ENCODE measurements around the gene PIANP. TPM values are rescaled to one million over a fixed set of nuclear protein-coding genes. Genes with fewer than 3 reads are reported as not detected.
"Not testable (repeated sequence)": the region's sequence is repeated elsewhere in the genome, so short reads cannot be mapped to it uniquely, and the experiment has no call there.

Gene PIANP
- total RNA-seq, 2 experiments from 2014 or later = 0.98 to 15.2 TPM

DNA sequence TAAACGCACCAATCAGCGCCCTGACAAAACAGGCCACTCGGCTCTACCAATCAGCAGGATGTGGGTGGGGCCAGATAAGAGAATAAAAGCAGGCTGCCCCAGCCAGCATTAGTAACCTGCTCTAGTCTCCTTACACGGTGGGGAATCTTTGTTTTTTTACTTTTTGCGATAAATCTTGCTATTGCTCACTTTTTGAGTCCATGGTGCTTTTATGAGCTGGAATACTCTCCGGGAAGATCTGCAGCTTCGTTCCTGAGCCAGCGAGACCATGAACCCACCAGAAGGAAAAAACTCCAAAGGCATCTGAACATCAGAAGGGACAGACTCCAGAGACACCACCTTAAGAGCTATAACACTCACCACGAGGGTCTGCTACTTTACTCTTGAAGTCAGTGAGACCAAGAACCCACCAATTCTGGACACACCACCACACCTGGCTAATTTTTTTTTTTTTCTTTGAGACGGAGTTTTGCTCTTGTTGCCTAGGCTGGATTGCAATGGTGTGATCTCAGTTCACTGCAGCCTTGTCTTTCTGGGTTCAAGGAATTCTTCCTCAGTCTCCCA, 16.3 kb upstream of the PIANP start:
- Histone ChIP-seq H3K4me1 (ENCODE audit: insufficient read depth, low read length, poor library complexity, severe bottlenecking) (peaks cover 27% of the 10 kb centered on the region), H3K4me2 (ENCODE audit: low read length) (no peak overlapping the region), H3K36me3 (ENCODE audit: insufficient read depth, low read length) (no peaks in the 10 kb centered on the region), H3K9me3 (ENCODE audit: low read length) (no peaks in the 10 kb centered on the region), H2AFZ (ENCODE audit: low read length) (no peak overlapping the region), H3K27ac (ENCODE audit: low read depth, low read length, poor library complexity, severe bottlenecking) (no peak overlapping the region), H3K9me2 (ENCODE audit: insufficient read depth, low read length) (no peaks in the 10 kb centered on the region), H4K20me1 (ENCODE audit: insufficient read depth, low read length) (no peaks in the 10 kb centered on the region), H3K4me3 (ENCODE audit: low read depth, low read length, poor library complexity, severe bottlenecking) (no peak overlapping the region), H3K79me2 (ENCODE audit: insufficient read depth, low read depth, low read length) (no peaks in the 10 kb centered on the region)
- DNase-seq (ENCODE audit: low spot score) = no peak
- intact Hi-C loops (cut with micrococcal nuclease; ENCODE audit: unreplicated experiment) = no loop called here
- TF ChIP-seq EZH2phosphoT487 (IDR thresholded peaks at IDR 0.05; ENCODE audit: borderline replicate concordance, low read depth, low read length) = no peak
- TF ChIP-seq, protein P1, sequence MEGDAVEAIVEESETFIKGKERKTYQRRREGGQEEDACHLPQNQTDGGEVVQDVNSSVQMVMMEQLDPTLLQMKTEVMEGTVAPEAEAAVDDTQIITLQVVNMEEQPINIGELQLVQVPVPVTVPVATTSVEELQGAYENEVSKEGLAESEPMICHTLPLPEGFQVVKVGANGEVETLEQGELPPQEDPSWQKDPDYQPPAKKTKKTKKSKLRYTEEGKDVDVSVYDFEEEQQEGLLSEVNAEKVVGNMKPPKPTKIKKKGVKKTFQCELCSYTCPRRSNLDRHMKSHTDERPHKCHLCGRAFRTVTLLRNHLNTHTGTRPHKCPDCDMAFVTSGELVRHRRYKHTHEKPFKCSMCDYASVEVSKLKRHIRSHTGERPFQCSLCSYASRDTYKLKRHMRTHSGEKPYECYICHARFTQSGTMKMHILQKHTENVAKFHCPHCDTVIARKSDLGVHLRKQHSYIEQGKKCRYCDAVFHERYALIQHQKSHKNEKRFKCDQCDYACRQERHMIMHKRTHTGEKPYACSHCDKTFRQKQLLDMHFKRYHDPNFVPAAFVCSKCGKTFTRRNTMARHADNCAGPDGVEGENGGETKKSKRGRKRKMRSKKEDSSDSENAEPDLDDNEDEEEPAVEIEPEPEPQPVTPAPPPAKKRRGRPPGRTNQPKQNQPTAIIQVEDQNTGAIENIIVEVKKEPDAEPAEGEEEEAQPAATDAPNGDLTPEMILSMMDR (conservative IDR thresholded peaks at IDR 0.05; ENCODE audit: low read length) = no peak
- ChIA-PET POLR2A (interaction anchor here (0.6 to 0.7 kb wide), 2 partner anchors 86 to 106 kb away, joined by 4 read pairs; no protein-coding TSS in a partner anchor), CTCF (ENCODE audit: unreplicated experiment) (no interaction called here)
- TSS peak; percentile 97 for BruUV-seq (replicated peaks)

DNA sequence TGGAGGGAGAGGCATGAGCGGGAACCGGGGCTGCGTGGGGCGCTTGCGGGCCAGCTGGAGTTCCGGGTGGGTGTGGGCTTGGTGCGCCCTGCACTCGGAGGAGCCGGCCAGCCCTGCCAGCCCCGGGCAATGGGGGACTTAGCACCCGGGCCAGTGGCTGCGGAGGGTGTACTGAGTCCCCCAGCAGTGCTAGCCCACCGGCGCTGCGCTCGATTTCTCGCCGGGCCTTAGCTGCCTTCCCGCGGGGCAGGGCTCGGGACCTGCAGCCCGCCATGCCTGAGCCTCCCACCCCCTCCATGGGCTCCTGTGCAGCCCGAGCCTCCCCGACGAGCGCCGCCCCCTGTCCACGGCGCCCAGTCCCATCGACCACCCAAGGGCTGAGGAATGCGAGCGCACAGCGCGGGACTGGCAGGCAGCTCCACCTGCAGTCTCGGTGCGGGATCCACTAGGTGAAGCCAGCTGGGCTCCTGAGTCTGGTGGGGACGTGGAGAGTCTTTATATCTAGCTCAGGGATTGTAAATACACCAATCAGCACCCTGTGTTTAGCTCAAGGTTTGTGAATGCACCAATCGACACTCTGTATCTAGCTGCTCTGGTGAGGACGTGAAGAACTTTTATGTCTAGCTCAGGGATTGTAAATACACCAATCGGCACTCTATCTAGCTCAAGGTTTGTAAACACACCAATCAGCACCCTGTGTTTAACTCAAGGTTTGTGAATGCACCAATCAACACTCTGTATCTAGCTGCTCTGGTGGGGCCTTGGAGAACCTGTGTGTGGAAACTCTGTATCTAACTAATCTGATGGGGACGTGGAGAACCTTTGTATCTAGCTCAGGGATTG, 15.6 kb upstream of the PIANP start:
- H3K79me2 ChIP-seq (ENCODE audit: insufficient read depth, low read depth, low read length); BruUV-seq (replicated peaks); H3K9me2 ChIP-seq (ENCODE audit: insufficient read depth, low read length); H2AFZ ChIP-seq (ENCODE audit: low read length); H3K4me3 ChIP-seq (ENCODE audit: low read depth, low read length, poor library complexity, severe bottlenecking); intact Hi-C loops (cut with micrococcal nuclease; ENCODE audit: unreplicated experiment); H3K36me3 ChIP-seq (ENCODE audit: insufficient read depth, low read length); H3K4me2 ChIP-seq (ENCODE audit: low read length); POLR2A ChIA-PET; H3K9me3 ChIP-seq (ENCODE audit: low read length); H4K20me1 ChIP-seq (ENCODE audit: insufficient read depth, low read length); CTCF ChIA-PET (ENCODE audit: unreplicated experiment); H3K27ac ChIP-seq (ENCODE audit: low read depth, low read length, poor library complexity, severe bottlenecking); DNase-seq (ENCODE audit: low spot score): not testable (repeated sequence)
- H3K4me1 ChIP-seq (ENCODE audit: insufficient read depth, low read length, poor library complexity, severe bottlenecking) = peaks cover 21% of the 10 kb centered on the region

- no peak for DNase-seq (ENCODE audit: low spot score)
- H3K9me2 ChIP-seq (ENCODE audit: insufficient read depth, low read length) = no peaks in the 10 kb centered on the region
- H3K79me2 ChIP-seq (ENCODE audit: insufficient read depth, low read depth, low read length) = no peaks in the 10 kb centered on the region
- TF ChIP-seq, protein P1 (conservative IDR thresholded peaks at IDR 0.05; ENCODE audit: low read length) = no peak
- no peak for TF ChIP-seq EZH2phosphoT487 (IDR thresholded peaks at IDR 0.05; ENCODE audit: borderline replicate concordance, low read depth, low read length)
- POLR2A ChIA-PET = interaction anchor here (0.8 to 2.0 kb wide), 2 partner anchors 15 to 128 kb away, joined by 3 to 7 read pairs; partner anchors contain the start of gene COPS7A
- H3K9me3 ChIP-seq (ENCODE audit: low read length) = no peaks in the 10 kb centered on the region
- no peak overlapping the region for H2AFZ ChIP-seq (ENCODE audit: low read length)
- H3K27ac ChIP-seq (ENCODE audit: low read depth, low read length, poor library complexity, severe bottlenecking) = no peak overlapping the region
- CTCF ChIA-PET (ENCODE audit: unreplicated experiment) = interaction anchor here (0.7 kb wide), 1 partner anchor 94 kb away, joined by 3 read pairs; no protein-coding TSS in a partner anchor
- no peak overlapping the region for H3K4me3 ChIP-seq (ENCODE audit: low read depth, low read length, poor library complexity, severe bottlenecking)
- H3K36me3 ChIP-seq (ENCODE audit: insufficient read depth, low read length) = no peaks in the 10 kb centered on the region
- H3K4me2 ChIP-seq (ENCODE audit: low read length) = no peak overlapping the region
- BruUV-seq (replicated peaks) = no TSS peak
- H3K4me1 ChIP-seq (ENCODE audit: insufficient read depth, low read length, poor library complexity, severe bottlenecking) = peaks cover 6% of the 10 kb centered on the region
- intact Hi-C loops (cut with micrococcal nuclease; ENCODE audit: unreplicated experiment) = no loop called here
- no peaks in the 10 kb centered on the region for H4K20me1 ChIP-seq (ENCODE audit: insufficient read depth, low read length)
Observed at GRCh38 chr12:6708960-6709394, 8.4 kb upstream of the PIANP start.

DNA sequence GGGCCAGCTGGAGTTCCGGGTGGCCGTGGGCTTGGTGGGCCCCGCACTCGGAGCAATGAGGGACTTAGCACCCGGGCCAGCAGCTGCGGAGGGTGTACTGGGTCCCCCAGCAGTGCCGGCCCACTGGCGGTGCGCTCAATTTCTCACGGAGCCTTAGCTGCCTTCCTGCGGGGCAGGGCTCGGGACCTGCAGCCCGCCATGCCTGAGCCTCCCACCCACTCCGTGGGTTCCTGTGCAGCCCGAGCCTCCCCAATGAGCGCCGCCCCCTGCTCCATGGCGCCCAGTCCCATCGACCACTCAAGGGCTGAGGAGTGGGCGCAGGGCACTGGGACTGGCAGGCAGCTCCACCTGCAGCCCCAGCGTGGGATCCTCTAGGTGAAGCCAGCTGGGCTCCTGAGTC, 7.7 kb upstream of the PIANP start:
- peaks cover 12% of the 10 kb centered on the region for H3K4me1 ChIP-seq (ENCODE audit: insufficient read depth, low read length, poor library complexity, severe bottlenecking)
- H2AFZ ChIP-seq (ENCODE audit: low read length); H3K27ac ChIP-seq (ENCODE audit: low read depth, low read length, poor library complexity, severe bottlenecking); DNase-seq (ENCODE audit: low spot score); H3K9me3 ChIP-seq (ENCODE audit: low read length); H3K36me3 ChIP-seq (ENCODE audit: insufficient read depth, low read length); intact Hi-C loops (cut with micrococcal nuclease; ENCODE audit: unreplicated experiment); H3K79me2 ChIP-seq (ENCODE audit: insufficient read depth, low read depth, low read length); H3K4me3 ChIP-seq (ENCODE audit: low read depth, low read length, poor library complexity, severe bottlenecking); H4K20me1 ChIP-seq (ENCODE audit: insufficient read depth, low read length); H3K9me2 ChIP-seq (ENCODE audit: insufficient read depth, low read length); H3K4me2 ChIP-seq (ENCODE audit: low read length); BruUV-seq (replicated peaks): not testable (repeated sequence)
- ChIA-PET CTCF (ENCODE audit: unreplicated experiment) (interaction anchor here (0.6 to 0.7 kb wide), 2 partner anchors 94 to 287 kb away, joined by 3 read pairs; no protein-coding TSS in a partner anchor), POLR2A (interaction anchor here (0.8 to 2.0 kb wide), 2 partner anchors 16 to 128 kb away, joined by 3 to 7 read pairs; partner anchors contain the start of gene COPS7A)

All from OCI-LY7 (cell line).